Mucosa of stomach (tissue), 1 donor: ENCODE data around the gene IMP3.
A peak's percentile ranks its signal among the peaks of the same experiment; 100 is the strongest.
"Not testable (repeated sequence)": the region's sequence is repeated elsewhere in the genome, so short reads cannot be mapped to it uniquely, and the experiment has no call there.

ENCODE experiments used
- H3K27me3 ChIP-seq: one replicate; pipeline ENCODE4 v1.7.0; 2013; ENCODE audit warnings: mild to moderate bottlenecking, low read length; ENCODE audit not compliant: control insufficient read depth, insufficient read depth
- H3K36me3 ChIP-seq: one replicate; pipeline ENCODE4 v1.7.0; 2013; ENCODE audit warnings: low read length; ENCODE audit not compliant: control insufficient read depth, insufficient read depth
- H3K4me1 ChIP-seq: one replicate; pipeline ENCODE4 v1.7.0; 2013; ENCODE audit warnings: mild to moderate bottlenecking, low read length; ENCODE audit not compliant: control insufficient read depth, insufficient read depth
- H3K4me3 ChIP-seq: one replicate; pipeline ENCODE4 v1.7.0; 2013; ENCODE audit warnings: low read length
- H3K9ac ChIP-seq: one replicate; pipeline ENCODE4 v1.7.0; 2013; ENCODE audit warnings: mild to moderate bottlenecking, low read length, moderate library complexity
- H3K9me3 ChIP-seq: one replicate; pipeline ENCODE4 v1.7.0; 2013; ENCODE audit warnings: mild to moderate bottlenecking, low read length, moderate library complexity; ENCODE audit not compliant: control insufficient read depth
- donor health status: Pancreatic carcinoma.

The IMP3 gene

GRCh38 chr15:75641603-75642002 is 1.6 kb upstream of the IMP3 start:
- Histone ChIP-seq H3K36me3 (no peaks in the 10 kb centered on the region), H3K27me3 (no peaks in the 10 kb centered on the region), H3K4me3 (no peak overlapping the region), H3K9me3 (no peaks in the 10 kb centered on the region), H3K9ac (no peak overlapping the region), H3K4me1 (peaks cover 39% of the 10 kb centered on the region)

GRCh38 chr15:75641179-75641503 is 1.1 kb upstream of the IMP3 start:
- H3K9me3 ChIP-seq: no peaks in the 10 kb centered on the region
- no peaks in the 10 kb centered on the region for H3K27me3 ChIP-seq
- H3K9ac ChIP-seq: peak overlapping the region; percentile 91
- no peak overlapping the region for H3K4me3 ChIP-seq
- H3K36me3 ChIP-seq: no peaks in the 10 kb centered on the region
- H3K4me1 ChIP-seq: peaks cover 35% of the 10 kb centered on the region

- Histone ChIP-seq H3K36me3 (no peaks in the 10 kb centered on the region), H3K4me3 (peak overlapping the region; percentile 52), H3K27me3 (no peaks in the 10 kb centered on the region), H3K9ac (peak overlapping the region; percentile 91), H3K9me3 (no peaks in the 10 kb centered on the region), H3K4me1 (peaks cover 31% of the 10 kb centered on the region)
Observed at GRCh38 chr15:75640483-75641178, 607 bp upstream of the IMP3 start.

GRCh38 chr15:75639191-75639708 is 774 bp downstream of the IMP3 start:
- H3K36me3 ChIP-seq: no peaks in the 10 kb centered on the region
- H3K9me3 ChIP-seq: no peaks in the 10 kb centered on the region
- H3K27me3 ChIP-seq: no peaks in the 10 kb centered on the region
- peak overlapping the region; percentile 52 for H3K4me3 ChIP-seq
- peak overlapping the region; percentile 91 for H3K9ac ChIP-seq
- H3K4me1 ChIP-seq: peaks cover 31% of the 10 kb centered on the region

- Histone ChIP-seq H3K4me1 (peaks cover 31% of the 10 kb centered on the region), H3K9ac (no peak overlapping the region), H3K27me3 (no peaks in the 10 kb centered on the region), H3K4me3 (no peak overlapping the region), H3K36me3 (no peaks in the 10 kb centered on the region), H3K9me3 (no peaks in the 10 kb centered on the region)
Observed at GRCh38 chr15:75637245-75638009, 2.6 kb downstream of the IMP3 start.

- H3K4me1 ChIP-seq: peaks cover 30% of the 10 kb centered on the region
- H3K27me3 ChIP-seq: no peaks in the 10 kb centered on the region
- H3K9me3 ChIP-seq: no peaks in the 10 kb centered on the region
- H3K36me3 ChIP-seq: no peaks in the 10 kb centered on the region
- no peak overlapping the region for H3K4me3 ChIP-seq
- no peak overlapping the region for H3K9ac ChIP-seq
Observed at GRCh38 chr15:75636026-75636425, 4.0 kb downstream of the IMP3 start.

GRCh38 chr15:75633922-75634321 is 6.1 kb downstream of the IMP3 start:
- H3K36me3 ChIP-seq, H3K4me3 ChIP-seq, H3K27me3 ChIP-seq, H3K9me3 ChIP-seq, H3K9ac ChIP-seq: not testable (repeated sequence)
- peaks cover 20% of the 10 kb centered on the region for H3K4me1 ChIP-seq

GRCh38 chr15:75631935-75632334 is 8.1 kb downstream of the IMP3 start:
- Histone ChIP-seq H3K9ac (no peak overlapping the region), H3K9me3 (no peaks in the 10 kb centered on the region), H3K4me1 (peaks cover 6% of the 10 kb centered on the region), H3K4me3 (no peak overlapping the region), H3K27me3 (no peaks in the 10 kb centered on the region), H3K36me3 (no peaks in the 10 kb centered on the region)

GRCh38 chr15:75625542-75626347 is 14.3 kb downstream of the IMP3 start, which contains the start of gene SNUPN:
TSS of gene SNUPN (minus strand) at chr15:75625725. CDS start at chr15:75621051, 4,674 bp downstream.
- Histone ChIP-seq H3K9me3 (no peaks in the 10 kb centered on the region), H3K36me3 (no peaks in the 10 kb centered on the region), H3K4me1 (peaks cover 14% of the 10 kb centered on the region), H3K4me3 (peak within 1 kb of the TSS; percentile 77), H3K9ac (peak within 1 kb of the TSS; percentile 91), H3K27me3 (no peaks in the 10 kb centered on the region)

- Histone ChIP-seq H3K9me3 (no peaks in the 10 kb centered on the region), H3K9ac (no peak overlapping the region), H3K4me3 (no peak overlapping the region), H3K27me3 (no peaks in the 10 kb centered on the region), H3K4me1 (peaks cover 19% of the 10 kb centered on the region), H3K36me3 (no peaks in the 10 kb centered on the region)
Observed at GRCh38 chr15:75622505-75622904, 17.5 kb downstream of the IMP3 start.

GRCh38 chr15:75620841-75621391 is 19.1 kb downstream of the IMP3 start:
- Histone ChIP-seq H3K36me3 (no peaks in the 10 kb centered on the region), H3K9me3 (no peaks in the 10 kb centered on the region), H3K4me1 (peaks cover 13% of the 10 kb centered on the region), H3K4me3 (no peak overlapping the region), H3K27me3 (no peaks in the 10 kb centered on the region), H3K9ac (peak overlapping the region; percentile 30)
